HG02943 (cell line): ENCODE measurements around the gene OR5K3.
A peak's percentile ranks its signal among the peaks of the same experiment; 100 is the strongest.
"Not testable (repeated sequence)": the region's sequence is repeated elsewhere in the genome, so short reads cannot be mapped to it uniquely, and the experiment has no call there.

Experiments
- ATAC-seq: cut with Tn5 transposase; IDR thresholded peaks from one replicate; pipeline ENCODE4 v1.9.1; 2021; ENCODE audit warnings: mild to moderate bottlenecking, low read depth, moderate library complexity; ENCODE audit not compliant: unreplicated experiment

The OR5K3 gene

GRCh38 chr3:98390366-98390765, at the start of gene OR5K3:
Gene OR5K3, plus strand, starts transcription at chr3:98390666. Its CDS starts 0 bp downstream, at chr3:98390666.
- ATAC-seq, result no peak

GRCh38 chr3:98341758-98342157, 48.7 kb upstream of the OR5K3 start:
- ATAC-seq, result no peak

GRCh38 chr3:98343647-98344507, 46.6 kb upstream of the OR5K3 start:
- ATAC-seq, result no peak

GRCh38 chr3:98350082-98350481, 40.4 kb upstream of the OR5K3 start:
- ATAC-seq, result no peak

GRCh38 chr3:98353554-98353953, 36.9 kb upstream of the OR5K3 start, which contains the start of gene OR5K4:
Gene OR5K4, plus strand, starts transcription at chr3:98353854. Its CDS starts 0 bp downstream, at chr3:98353854.
- ATAC-seq, result no peak

- ATAC-seq, result no peak
These were observed 31.2 kb upstream of the OR5K3 start for GRCh38 chr3:98359250-98359649.

GRCh38 chr3:98359993-98360675, 30.3 kb upstream of the OR5K3 start:
- peak; percentile 58 for ATAC-seq

GRCh38 chr3:98360681-98361080, 29.8 kb upstream of the OR5K3 start:
- no peak for ATAC-seq

- ATAC-seq, result no peak
These were observed 29.2 kb upstream of the OR5K3 start for GRCh38 chr3:98361289-98361688.

- ATAC-seq, result no peak
These were observed 22.8 kb upstream of the OR5K3 start for GRCh38 chr3:98367464-98368246.

- ATAC-seq, result no peak
These were observed 19.3 kb upstream of the OR5K3 start for GRCh38 chr3:98371186-98371585.

GRCh38 chr3:98371853-98372252, 18.6 kb upstream of the OR5K3 start:
- ATAC-seq, result no peak

- ATAC-seq, result no peak
These were observed 18.0 kb upstream of the OR5K3 start for GRCh38 chr3:98372445-98372844.

GRCh38 chr3:98376631-98377030, 13.8 kb upstream of the OR5K3 start:
- ATAC-seq, result no peak

- ATAC-seq, result no peak
These were observed 2.3 kb upstream of the OR5K3 start for GRCh38 chr3:98388147-98388546.

- ATAC-seq, result no peak
These were observed 4.6 kb downstream of the OR5K3 start for GRCh38 chr3:98395101-98395500.

- ATAC-seq, result not testable (repeated sequence)
These were observed 6.0 kb downstream of the OR5K3 start for GRCh38 chr3:98396482-98396881.

GRCh38 chr3:98398513-98398912, 8.0 kb downstream of the OR5K3 start:
- no peak for ATAC-seq

GRCh38 chr3:98402507-98402906, 12.0 kb downstream of the OR5K3 start:
- no peak for ATAC-seq

GRCh38 chr3:98404010-98404409, 13.5 kb downstream of the OR5K3 start:
- no peak for ATAC-seq

GRCh38 chr3:98406034-98406433, 15.6 kb downstream of the OR5K3 start:
- ATAC-seq, result no peak
